Measurements from ENCODE around the gene PALLD.

Gene PALLD

DNA sequence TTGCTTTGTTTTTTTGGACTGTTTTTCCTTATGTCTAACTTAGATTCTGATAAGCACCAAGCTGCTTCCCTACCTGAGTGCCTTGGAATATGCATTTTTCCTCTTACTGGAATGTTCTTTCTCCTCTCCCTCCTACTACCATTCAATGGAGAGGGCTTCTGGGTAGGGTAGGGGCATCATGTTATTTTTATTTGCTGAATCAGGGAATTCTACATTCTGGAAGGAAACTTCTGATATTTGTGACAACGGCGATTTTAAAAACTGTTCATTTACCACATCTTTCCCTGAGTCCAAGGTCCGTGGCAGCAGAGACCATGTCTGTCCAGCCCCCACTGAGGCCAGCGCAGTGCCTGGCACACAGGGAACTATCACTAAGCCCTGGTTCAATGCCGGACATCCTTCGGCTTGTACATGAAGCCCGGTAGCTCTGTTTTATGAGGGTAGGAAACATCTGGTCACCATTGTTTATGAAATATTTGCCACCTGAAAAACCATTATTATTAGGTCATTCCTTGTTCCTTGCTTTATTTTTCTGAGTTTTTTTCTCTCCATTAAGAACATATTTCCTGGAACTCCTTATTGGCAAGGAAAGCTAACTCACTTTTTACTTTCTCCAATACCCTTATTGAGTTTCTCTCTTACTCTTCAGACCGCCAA, 57.0 kb downstream of the PALLD start:
- in situ Hi-C loops (cut with MboI; ENCODE audit: low sequenced_read_pairs) = loop anchor here (25.0 kb wide), 1 partner anchor 367 kb away; no protein-coding TSS in a partner anchor

DNA sequence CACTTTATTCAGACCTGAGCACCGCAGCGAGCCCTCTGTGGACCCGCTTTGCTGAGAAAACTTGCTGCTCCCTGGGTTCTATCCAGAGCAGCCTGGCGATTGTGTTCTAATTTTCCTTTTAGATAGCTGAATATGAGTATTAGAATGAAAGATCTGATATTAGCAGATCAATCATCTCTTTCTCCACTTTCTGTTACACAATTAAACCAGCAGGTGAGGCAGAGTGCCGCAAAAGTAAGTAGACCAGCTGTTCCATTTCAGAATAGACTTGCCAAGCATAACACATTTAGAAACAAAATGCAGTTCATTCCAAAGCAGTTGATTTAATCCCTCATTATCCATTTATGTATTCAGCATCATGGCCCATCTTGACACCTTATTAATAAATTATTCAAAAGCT, 58.6 kb downstream of the PALLD start:
- in situ Hi-C loops (cut with MboI; ENCODE audit: low sequenced_read_pairs) = loop anchor here (25.0 kb wide), 1 partner anchor 368 kb away; no protein-coding TSS in a partner anchor

DNA sequence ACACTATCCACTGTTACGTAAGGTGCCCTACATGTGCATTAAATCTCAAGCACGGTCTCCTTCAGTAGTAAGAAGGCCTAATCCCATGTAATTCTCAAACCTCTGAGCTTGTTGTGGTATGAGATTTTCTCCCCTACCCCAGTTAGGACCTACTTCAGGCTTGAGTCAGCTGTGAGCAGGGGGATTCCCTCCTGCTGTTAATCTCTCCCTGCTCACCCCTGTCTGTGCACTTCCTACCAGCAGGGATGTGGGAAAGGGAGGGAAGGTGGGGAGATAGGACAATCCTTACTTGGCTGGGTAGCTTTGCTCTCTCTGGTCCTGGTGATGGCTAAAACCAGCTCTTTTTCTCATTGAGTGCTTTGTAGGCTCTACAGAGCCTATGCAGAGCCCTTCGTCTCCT, 60.8 kb downstream of the PALLD start:
- in situ Hi-C loops (cut with MboI; ENCODE audit: low sequenced_read_pairs) = loop anchor here (25.0 kb wide), 1 partner anchor 370 kb away; no protein-coding TSS in a partner anchor

GRCh38 chr4:168558599-168558998, 61.7 kb downstream of the PALLD start:
- in situ Hi-C loops (cut with MboI; ENCODE audit: low sequenced_read_pairs) = loop anchor here (25.0 kb wide), 1 partner anchor 371 kb away; no protein-coding TSS in a partner anchor

DNA sequence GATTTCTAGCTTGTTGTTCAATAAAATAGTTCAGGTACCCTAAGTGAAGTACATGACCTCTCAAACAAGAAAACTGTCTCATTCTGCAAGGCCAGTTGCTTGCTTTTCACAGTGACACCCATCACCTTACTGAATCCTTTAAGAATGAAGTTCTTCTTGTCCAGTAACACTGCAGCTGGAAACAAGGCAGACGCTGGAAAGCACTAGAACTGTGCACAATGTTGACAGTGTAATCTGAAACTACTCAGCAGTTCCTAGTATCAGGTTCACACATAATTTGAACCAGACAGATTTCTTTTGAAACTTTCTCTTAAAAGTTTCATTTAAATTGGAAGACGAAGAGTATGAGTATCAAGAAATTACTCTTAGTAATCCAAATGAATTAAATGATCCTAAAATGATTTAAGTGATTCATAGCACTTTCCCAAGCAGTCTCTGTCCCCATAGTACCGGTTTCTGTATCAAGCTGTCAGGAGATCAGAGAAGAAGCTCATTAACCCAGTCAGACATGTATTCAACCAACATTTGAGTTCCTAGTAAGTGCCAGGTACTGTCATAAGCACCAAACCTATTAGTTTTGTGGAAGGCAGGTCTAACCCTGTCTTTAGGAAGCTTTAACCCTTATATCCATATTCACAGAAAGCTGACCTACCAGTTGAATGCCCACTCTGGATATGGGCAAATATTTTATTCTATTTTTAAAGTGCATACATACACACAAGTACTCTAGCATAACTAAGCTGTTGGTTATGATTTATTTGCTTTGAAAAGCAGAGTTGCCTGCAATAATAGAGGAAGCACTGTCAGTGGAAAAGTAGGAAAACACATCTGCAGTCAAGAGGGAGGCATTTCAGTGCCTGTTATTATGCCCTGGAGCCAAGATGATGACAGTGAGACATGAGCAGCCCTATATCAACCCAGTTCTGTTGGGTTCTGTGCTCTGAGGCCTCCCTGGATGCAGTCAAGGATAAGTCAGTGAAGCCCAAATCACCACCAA, 63.6 kb downstream of the PALLD start:
- in situ Hi-C loops (cut with MboI; ENCODE audit: low sequenced_read_pairs) = loop anchor here (25.0 kb wide), 1 partner anchor 373 kb away; no protein-coding TSS in a partner anchor

GRCh38 chr4:168562041-168562571, 65.3 kb downstream of the PALLD start:
- in situ Hi-C loops (cut with MboI; ENCODE audit: low sequenced_read_pairs) = loop anchor here (25.0 kb wide), 1 partner anchor 375 kb away; no protein-coding TSS in a partner anchor

- in situ Hi-C loops (cut with MboI; ENCODE audit: low sequenced_read_pairs) = loop anchor here (25.0 kb wide), 1 partner anchor 377 kb away; no protein-coding TSS in a partner anchor
These were observed 67.2 kb downstream of the PALLD start for GRCh38 chr4:168564023-168564422.

DNA sequence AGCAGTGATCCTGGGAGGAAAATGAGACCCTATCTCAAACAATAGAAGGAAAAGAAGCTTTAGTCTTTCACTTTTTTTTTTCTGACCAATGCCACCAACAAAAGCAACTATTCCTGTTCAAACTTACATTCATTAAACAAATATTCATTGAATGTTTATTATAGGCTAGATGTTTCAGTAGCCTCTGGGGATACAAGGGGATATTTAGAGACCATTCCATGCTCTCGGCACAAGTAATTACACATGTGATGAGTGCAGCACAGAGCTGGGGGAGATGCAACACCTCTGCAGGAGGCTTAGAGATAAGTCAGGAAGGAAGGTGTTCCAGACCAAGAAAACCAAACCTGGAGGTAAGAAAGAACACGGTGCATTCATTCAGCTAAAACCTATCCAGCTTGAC, 68.3 kb downstream of the PALLD start:
- in situ Hi-C loops (cut with MboI; ENCODE audit: low sequenced_read_pairs) = loop anchor here (25.0 kb wide), 1 partner anchor 378 kb away; no protein-coding TSS in a partner anchor

DNA sequence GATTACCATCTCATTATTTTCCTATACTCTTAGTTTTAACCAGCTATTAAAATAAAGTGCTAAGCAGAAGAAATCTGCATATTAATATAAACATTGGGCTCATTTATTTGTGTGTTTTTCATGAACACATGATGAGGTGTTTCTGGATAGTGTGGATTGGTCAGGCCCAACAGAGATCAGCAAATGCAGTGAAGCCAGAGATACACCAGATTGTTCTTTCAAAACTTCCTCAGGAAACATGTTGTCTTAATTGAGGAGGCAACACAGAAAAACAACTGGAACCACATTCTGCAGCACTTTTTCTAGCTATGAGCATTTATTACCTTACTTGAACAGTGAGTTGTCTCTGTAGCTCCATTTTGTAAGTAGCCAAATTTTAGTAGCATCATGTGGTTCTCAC, 69.9 kb downstream of the PALLD start:
- in situ Hi-C loops (cut with MboI; ENCODE audit: low sequenced_read_pairs) = loop anchor here (25.0 kb wide), 1 partner anchor 379 kb away; no protein-coding TSS in a partner anchor

- in situ Hi-C loops (cut with MboI; ENCODE audit: low sequenced_read_pairs) = loop anchor here (25.0 kb wide), 1 partner anchor 382 kb away; no protein-coding TSS in a partner anchor
These were observed 72.4 kb downstream of the PALLD start for GRCh38 chr4:168569066-168569930.

- in situ Hi-C loops (cut with MboI; ENCODE audit: low sequenced_read_pairs) = loop anchor here (25.0 kb wide), 1 partner anchor 383 kb away; no protein-coding TSS in a partner anchor
These were observed 73.1 kb downstream of the PALLD start for GRCh38 chr4:168569931-168570276.

DNA sequence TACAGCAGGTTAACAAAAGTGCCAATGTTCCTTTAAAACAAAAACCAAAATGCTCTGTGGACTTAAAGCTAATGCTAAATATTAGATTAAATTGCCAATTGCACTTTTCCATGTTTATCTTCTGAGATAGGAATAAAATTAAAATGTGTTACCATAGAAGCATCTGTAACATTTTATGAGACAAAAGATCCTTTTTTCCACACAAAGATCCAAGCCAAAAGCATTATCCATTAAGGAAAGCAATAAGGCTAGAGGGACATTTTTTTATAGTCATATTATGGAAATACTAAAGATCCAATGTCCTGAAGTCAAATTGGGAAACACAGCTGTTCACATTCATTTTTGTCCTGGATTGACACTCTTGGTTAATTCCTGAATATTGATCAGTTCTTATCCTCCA, 73.6 kb downstream of the PALLD start:
- in situ Hi-C loops (cut with MboI; ENCODE audit: low sequenced_read_pairs) = loop anchor here (25.0 kb wide), 1 partner anchor 383 kb away; no protein-coding TSS in a partner anchor

DNA sequence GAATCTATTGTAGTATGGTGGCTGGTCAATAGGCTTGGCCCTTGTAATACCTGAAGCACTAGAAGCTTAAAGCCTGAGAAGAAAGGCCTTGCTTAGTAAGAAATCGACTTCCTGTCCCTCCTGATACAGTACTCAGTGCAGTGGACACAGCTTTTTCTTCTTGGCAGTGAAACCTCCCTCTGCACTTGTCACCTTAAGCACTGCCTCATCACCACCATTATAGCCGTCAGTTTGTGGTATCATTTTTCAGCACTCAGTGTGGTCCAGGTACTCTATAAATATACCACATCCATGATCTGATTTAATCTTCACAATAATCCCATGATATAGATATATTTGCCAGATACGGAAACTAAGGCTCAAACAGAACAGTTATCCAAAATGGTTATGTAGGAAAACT, 75.2 kb downstream of the PALLD start:
- in situ Hi-C loops (cut with MboI; ENCODE audit: low sequenced_read_pairs) = loop anchor here (25.0 kb wide), 1 partner anchor 385 kb away; no protein-coding TSS in a partner anchor

DNA sequence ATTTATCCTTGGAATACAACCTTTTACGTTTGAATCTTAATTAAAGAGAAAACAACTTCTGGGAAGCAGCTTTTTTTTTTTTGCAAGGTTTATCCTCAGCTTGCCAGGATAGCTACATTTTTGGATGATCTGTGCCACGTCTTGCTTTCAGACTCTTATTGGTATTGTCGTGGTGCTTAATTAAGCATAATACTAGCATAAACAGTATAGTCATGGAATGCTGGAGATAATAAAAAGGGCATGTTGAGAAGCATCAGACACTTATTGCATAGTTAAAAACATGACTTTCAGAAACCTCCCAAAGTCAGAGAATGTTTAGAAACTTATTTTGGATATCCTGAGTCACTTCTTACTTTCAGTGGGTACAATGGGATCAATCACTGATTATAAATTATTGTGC, 77.0 kb downstream of the PALLD start:
- in situ Hi-C loops (cut with MboI; ENCODE audit: low sequenced_read_pairs) = loop anchor here (25.0 kb wide), 1 partner anchor 387 kb away; no protein-coding TSS in a partner anchor

DNA sequence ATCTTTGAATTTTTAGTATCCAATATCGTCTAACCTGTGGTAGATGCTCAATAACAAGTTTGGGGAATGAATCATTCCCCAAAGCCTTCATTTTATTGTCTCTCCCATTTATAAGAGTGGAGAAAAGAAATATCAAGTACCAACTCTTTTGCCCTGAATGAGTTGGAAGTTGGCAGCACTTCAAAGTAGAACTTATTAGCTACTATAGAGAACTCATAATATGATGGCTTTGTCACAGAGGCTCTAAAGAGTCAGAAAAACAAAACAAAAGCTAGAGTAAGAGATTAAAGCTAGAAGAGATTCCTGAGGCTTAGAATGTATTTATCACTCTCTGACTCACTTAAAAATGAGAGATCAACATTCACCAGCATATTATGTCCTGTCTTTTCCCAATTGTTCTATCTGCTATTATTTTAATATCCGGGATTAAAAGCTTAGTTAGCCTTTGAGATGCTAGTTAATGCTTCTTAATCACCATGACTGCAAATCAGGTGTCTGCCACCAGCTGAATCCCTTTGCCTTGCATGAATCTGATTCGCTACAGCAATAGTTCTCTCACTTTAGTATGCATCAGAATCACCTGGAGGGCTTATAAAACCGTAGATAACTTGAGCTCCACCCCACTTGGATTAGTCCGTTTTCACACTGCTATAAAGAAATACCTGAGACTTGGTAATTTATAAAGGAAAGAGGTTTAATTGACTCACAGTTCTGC, 77.9 kb downstream of the PALLD start:
- in situ Hi-C loops (cut with MboI; ENCODE audit: low sequenced_read_pairs) = loop anchor here (25.0 kb wide), 1 partner anchor 387 kb away; no protein-coding TSS in a partner anchor

GRCh38 chr4:168575473-168575872, 78.6 kb downstream of the PALLD start:
- in situ Hi-C loops (cut with MboI; ENCODE audit: low sequenced_read_pairs) = no loop called here

GRCh38 chr4:168577624-168578023, 80.8 kb downstream of the PALLD start:
- in situ Hi-C loops (cut with MboI; ENCODE audit: low sequenced_read_pairs) = no loop called here

DNA sequence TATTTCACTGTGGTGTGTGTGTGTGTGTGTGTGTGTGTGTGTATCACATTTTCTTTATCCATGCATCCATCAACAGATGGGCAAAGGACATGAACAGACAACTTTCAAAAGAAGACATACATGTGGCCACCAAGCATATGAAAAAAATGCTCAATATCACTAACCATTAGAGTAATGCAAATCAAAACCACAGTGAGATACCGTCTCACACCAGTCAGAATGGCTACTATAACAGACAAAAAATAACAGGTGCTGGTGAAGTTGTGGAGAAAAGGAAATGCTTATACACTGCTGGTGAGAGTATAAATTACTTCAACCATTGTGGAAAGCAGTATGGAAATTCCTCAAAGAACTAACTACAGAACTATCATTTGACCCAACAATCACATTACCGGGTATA, 83.4 kb downstream of the PALLD start:
- in situ Hi-C loops (cut with MboI; ENCODE audit: low sequenced_read_pairs) = no loop called here

- in situ Hi-C loops (cut with MboI; ENCODE audit: low sequenced_read_pairs) = no loop called here
These were observed 87.5 kb downstream of the PALLD start for GRCh38 chr4:168584321-168584771.

Data from HL-60/S4 treated with phorbol 12-myristate 13-acetate at 8.2 ng/mL for 4 days and 3 days (cell line).